HG03280 (cell line): ENCODE data around the gene PGA5.
"Not testable (repeated sequence)": the region's sequence is repeated elsewhere in the genome, so short reads cannot be mapped to it uniquely, and the experiment has no call there.

Experiments used
- ATAC-seq: cut with Tn5 transposase; IDR thresholded peaks from one replicate; pipeline ENCODE4 v1.9.1; 2021; ENCODE audit warnings: mild to moderate bottlenecking, moderate library complexity; ENCODE audit not compliant: unreplicated experiment

PGA5 gene

GRCh38 chr11:61222692-61223091 lies 18.3 kb upstream of the PGA5 start:
- ATAC-seq = not testable (repeated sequence)

GRCh38 chr11:61226457-61227137 lies 14.4 kb upstream of the PGA5 start:
- not testable (repeated sequence) for ATAC-seq

GRCh38 chr11:61229458-61229857 lies 11.5 kb upstream of the PGA5 start:
- ATAC-seq = not testable (repeated sequence)

- not testable (repeated sequence) for ATAC-seq
These were observed 9.9 kb upstream of the PGA5 start for GRCh38 chr11:61231033-61231432.

- not testable (repeated sequence) for ATAC-seq
These were observed 9.4 kb upstream of the PGA5 start for GRCh38 chr11:61231585-61231984.

- ATAC-seq = not testable (repeated sequence)
These were observed 8.3 kb upstream of the PGA5 start for GRCh38 chr11:61232548-61233145.

GRCh38 chr11:61237130-61237529 lies 3.8 kb upstream of the PGA5 start:
- not testable (repeated sequence) for ATAC-seq

- not testable (repeated sequence) for ATAC-seq
These were observed 687 bp upstream of the PGA5 start for GRCh38 chr11:61240288-61240687.

- not testable (repeated sequence) for ATAC-seq
These were observed 551 bp downstream of the PGA5 start for GRCh38 chr11:61241526-61241925.

GRCh38 chr11:61245284-61245964 lies 4.4 kb downstream of the PGA5 start:
- ATAC-seq = not testable (repeated sequence)

GRCh38 chr11:61248071-61248470 lies 7.1 kb downstream of the PGA5 start:
- ATAC-seq = not testable (repeated sequence)

GRCh38 chr11:61249201-61249600 lies 8.2 kb downstream of the PGA5 start:
- not testable (repeated sequence) for ATAC-seq

GRCh38 chr11:61250796-61251765 lies 10.1 kb downstream of the PGA5 start:
- ATAC-seq = not testable (repeated sequence)

GRCh38 chr11:61252332-61252731 lies 11.4 kb downstream of the PGA5 start:
- not testable (repeated sequence) for ATAC-seq

- peak; percentile 73 for ATAC-seq
These were observed 13.5 kb downstream of the PGA5 start for GRCh38 chr11:61254403-61255025.

- ATAC-seq = no peak
These were observed 15.9 kb downstream of the PGA5 start for GRCh38 chr11:61256710-61257482.

GRCh38 chr11:61258546-61258945 lies 17.6 kb downstream of the PGA5 start:
- no peak for ATAC-seq

- no peak for ATAC-seq
These were observed 18.4 kb downstream of the PGA5 start for GRCh38 chr11:61259363-61259762.

- no peak for ATAC-seq
These were observed 23.4 kb downstream of the PGA5 start for GRCh38 chr11:61264371-61264770.

GRCh38 chr11:61264795-61265194 lies 23.8 kb downstream of the PGA5 start:
- ATAC-seq = no peak
